ENCODE data around the gene BANF2. TPM values are rescaled to one million over a fixed set of nuclear protein-coding genes. Genes with fewer than 3 reads are reported as not detected.
"Not testable (repeated sequence)": the region's sequence is repeated elsewhere in the genome, so short reads cannot be mapped to it uniquely, and the experiment has no call there.

Gene BANF2
- total RNA-seq, 2 experiments from 2014 or later = not detected

DNA sequence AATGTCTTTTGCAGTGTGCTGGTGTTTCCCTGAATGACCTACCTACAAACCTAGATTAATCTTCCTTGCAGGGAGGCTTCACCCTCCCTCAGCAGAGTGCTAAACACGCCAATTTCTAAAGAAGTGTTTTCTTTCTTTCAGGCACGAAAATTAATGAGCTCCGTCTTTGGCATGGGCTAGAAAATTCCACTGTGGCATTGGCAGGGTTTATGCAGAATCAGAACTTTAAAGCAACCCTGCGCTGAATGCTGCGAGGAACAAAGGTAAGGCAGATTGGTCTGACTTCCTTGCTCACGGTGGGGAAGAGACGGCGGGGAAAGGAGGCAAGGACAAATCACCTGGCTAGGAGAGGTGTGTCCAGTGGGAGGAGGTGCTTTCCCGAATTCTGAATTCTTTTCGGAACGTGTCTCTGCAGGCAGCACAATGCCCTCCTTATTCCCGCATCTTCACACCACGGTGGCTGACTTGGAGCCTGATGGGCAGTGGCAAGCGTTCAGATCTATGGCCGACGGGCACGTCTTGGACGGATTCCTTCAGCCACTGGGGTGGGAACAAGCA lies 6.2 kb upstream of the BANF2 start:
- Mint-ChIP-seq H3K9me3 (peaks cover 2% of the 10 kb centered on the region), H3K36me3 (ENCODE audit: low read depth) (no peaks in the 10 kb centered on the region), H3K4me3 (no peak overlapping the region), H3K4me1 (no peaks in the 10 kb centered on the region), H3K27ac (no peak overlapping the region), H3K27me3 (peaks cover 31% of the 10 kb centered on the region)
- DNase-seq = no peak
- POLR2A ChIA-PET = no interaction called here
- CTCF ChIA-PET = interaction anchor here (0.6 to 1.0 kb wide), 2 partner anchors 11 to 801 kb away, joined by 3 to 5 read pairs; partner anchors contain the start of gene RRBP1

DNA sequence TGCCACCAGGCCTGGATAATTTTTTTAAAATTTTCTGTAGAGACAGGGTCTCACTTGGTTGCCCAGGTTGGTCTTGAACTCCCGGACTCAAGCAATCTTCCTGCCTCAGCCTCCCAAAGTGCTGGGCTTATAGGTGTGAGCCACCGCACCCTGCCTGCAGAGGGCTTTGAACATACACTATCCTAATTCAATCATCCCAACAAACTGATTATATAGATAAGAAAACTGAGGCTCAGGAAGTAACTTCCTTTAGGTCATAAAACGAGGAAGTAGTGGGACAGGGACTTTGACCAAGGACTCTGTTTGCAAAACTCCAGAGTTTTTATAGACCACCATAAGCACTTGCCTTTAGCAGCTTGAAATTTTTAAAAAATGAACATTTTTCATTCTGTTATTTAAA lies 5.0 kb upstream of the BANF2 start:
- H3K9me3 Mint-ChIP-seq = peaks cover 2% of the 10 kb centered on the region
- DNase-seq = no peak
- H3K27ac Mint-ChIP-seq = no peak overlapping the region
- H3K4me1 Mint-ChIP-seq = no peaks in the 10 kb centered on the region
- H3K27me3 Mint-ChIP-seq = peaks cover 24% of the 10 kb centered on the region
- no peak overlapping the region for H3K4me3 Mint-ChIP-seq
- no peaks in the 10 kb centered on the region for H3K36me3 Mint-ChIP-seq (ENCODE audit: low read depth)
- ChIA-PET CTCF (interaction anchor here (0.7 kb wide), 1 partner anchor 244 kb away, joined by 4 read pairs; no protein-coding TSS in a partner anchor), POLR2A (no interaction called here)

- H3K4me3 Mint-ChIP-seq = no peak overlapping the region
- ChIA-PET POLR2A (no interaction called here), CTCF (interaction anchor here (1.4 kb wide), 1 partner anchor 14 kb away, joined by 6 read pairs; the partner anchor contains the start of gene RRBP1)
- H3K4me1 Mint-ChIP-seq = no peaks in the 10 kb centered on the region
- peaks cover 12% of the 10 kb centered on the region for H3K27me3 Mint-ChIP-seq
- no peak overlapping the region for H3K27ac Mint-ChIP-seq
- H3K9me3 Mint-ChIP-seq = peaks cover 2% of the 10 kb centered on the region
- no peak for DNase-seq
- H3K36me3 Mint-ChIP-seq (ENCODE audit: low read depth) = no peaks in the 10 kb centered on the region
Observed at GRCh38 chr20:17696287-17696686, 3.5 kb upstream of the BANF2 start.

DNA sequence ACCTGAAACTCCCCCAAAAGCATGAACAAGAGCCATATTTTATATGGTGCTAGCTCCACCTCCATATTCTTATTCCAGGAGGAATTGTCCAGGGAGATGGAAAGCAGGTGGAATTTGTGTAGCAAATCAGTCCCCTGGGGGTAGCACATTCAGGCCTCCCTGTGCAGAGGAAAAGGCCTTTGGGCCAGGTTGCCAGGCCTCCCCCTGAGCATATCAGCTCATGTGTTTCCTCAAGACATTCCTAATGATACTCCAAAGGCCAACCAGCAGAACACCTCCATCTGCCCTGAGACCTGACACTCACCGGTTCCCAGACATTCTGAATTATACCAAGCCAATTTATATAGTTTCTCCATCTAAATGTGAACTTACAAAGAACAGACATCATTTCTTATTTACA lies 2.6 kb upstream of the BANF2 start:
- H3K27me3 Mint-ChIP-seq = peaks cover 6% of the 10 kb centered on the region
- no peaks in the 10 kb centered on the region for H3K4me1 Mint-ChIP-seq
- no peak overlapping the region for H3K27ac Mint-ChIP-seq
- DNase-seq = no peak
- H3K9me3 Mint-ChIP-seq = peaks cover 2% of the 10 kb centered on the region
- ChIA-PET CTCF (interaction anchor here (4.5 kb wide), 1 partner anchor 15 kb away, joined by 20 read pairs; the partner anchor contains the start of gene RRBP1), POLR2A (no interaction called here)
- H3K4me3 Mint-ChIP-seq = no peak overlapping the region
- H3K36me3 Mint-ChIP-seq (ENCODE audit: low read depth) = no peaks in the 10 kb centered on the region

DNA sequence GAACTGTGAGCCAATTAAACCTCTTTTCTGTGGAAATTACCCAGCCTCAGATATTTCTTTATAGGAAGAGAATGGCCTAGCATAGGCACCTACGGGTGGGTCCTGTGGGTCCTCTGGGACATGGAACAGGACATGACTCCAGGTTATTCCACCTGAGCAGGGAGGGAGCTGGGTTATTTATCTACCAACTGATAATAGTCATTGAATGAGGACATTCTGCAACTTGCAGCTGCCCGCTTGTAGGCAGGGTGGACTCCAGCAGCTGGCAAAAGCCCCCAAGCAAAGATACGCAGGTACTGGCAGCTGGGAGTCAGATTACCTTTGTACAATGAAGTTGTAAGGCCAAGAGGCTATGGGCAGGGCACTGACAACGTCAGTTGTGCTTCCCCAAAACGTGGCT lies 1.4 kb upstream of the BANF2 start:
- H3K4me1 Mint-ChIP-seq = no peaks in the 10 kb centered on the region
- H3K36me3 Mint-ChIP-seq (ENCODE audit: low read depth) = no peaks in the 10 kb centered on the region
- ChIA-PET POLR2A (no interaction called here), CTCF (interaction anchor here (4.5 kb wide), 1 partner anchor 16 kb away, joined by 20 read pairs; the partner anchor contains the start of gene RRBP1)
- peaks cover 2% of the 10 kb centered on the region for H3K9me3 Mint-ChIP-seq
- H3K4me3 Mint-ChIP-seq = no peak overlapping the region
- H3K27me3 Mint-ChIP-seq = peaks cover 4% of the 10 kb centered on the region
- H3K27ac Mint-ChIP-seq = no peak overlapping the region
- no peak for DNase-seq

DNA sequence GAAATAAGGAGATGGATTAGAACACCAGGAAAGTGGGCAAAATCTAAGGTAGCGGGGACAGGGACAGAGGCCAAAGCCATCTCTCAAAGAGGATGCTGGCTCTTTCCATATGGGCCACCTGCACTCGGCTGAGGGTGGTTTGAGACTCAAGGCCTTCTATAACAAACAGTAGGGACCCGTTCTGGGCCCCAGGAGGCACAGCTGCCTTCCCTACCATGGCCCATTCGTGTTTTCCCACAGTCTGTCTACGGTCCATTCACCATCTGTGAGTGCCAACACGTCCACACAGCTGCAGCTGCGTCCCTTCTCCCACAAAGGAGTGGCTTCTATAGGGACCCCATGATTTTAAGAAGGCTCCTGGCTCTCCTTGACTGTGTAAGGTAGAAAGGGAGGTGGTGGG lies 871 bp downstream of the BANF2 start:
- Mint-ChIP-seq H3K4me1 (no peaks in the 10 kb centered on the region), H3K27me3 (no peaks in the 10 kb centered on the region), H3K9me3 (peaks cover 2% of the 10 kb centered on the region), H3K36me3 (ENCODE audit: low read depth) (no peaks in the 10 kb centered on the region), H3K4me3 (no peak overlapping the region), H3K27ac (no peak overlapping the region)
- ChIA-PET POLR2A (no interaction called here), CTCF (interaction anchor here (4.5 kb wide), 1 partner anchor 18 kb away, joined by 20 read pairs; the partner anchor contains the start of gene RRBP1)
- DNase-seq = no peak

DNA sequence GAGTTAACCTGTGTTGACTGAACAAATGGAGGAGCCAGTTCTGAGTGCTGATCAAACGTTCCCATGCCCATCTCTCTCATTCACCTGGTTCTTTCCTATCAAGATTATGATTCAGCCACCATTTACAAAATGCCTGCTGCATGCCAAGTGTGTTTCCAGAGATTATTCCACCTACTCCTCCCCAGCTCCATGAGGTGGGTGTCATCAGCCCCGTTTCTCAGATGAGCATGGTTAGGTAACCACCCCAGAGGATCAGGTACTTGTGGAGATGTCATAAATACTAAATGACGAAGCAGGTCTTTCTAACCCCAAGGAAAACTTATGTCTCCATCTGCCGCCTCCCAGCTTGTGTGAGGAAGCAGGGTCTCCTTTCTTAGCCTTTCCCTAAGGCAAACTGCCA lies 2.1 kb downstream of the BANF2 start:
- no peaks in the 10 kb centered on the region for H3K4me1 Mint-ChIP-seq
- no peaks in the 10 kb centered on the region for H3K9me3 Mint-ChIP-seq
- no peak overlapping the region for H3K4me3 Mint-ChIP-seq
- no peak overlapping the region for H3K27ac Mint-ChIP-seq
- H3K27me3 Mint-ChIP-seq = no peaks in the 10 kb centered on the region
- no peaks in the 10 kb centered on the region for H3K36me3 Mint-ChIP-seq (ENCODE audit: low read depth)
- DNase-seq = no peak
- ChIA-PET CTCF (interaction anchor here (1.7 to 4.5 kb wide), 2 partner anchors 11 to 19 kb away, joined by 5 to 20 read pairs; partner anchors contain the start of gene RRBP1), POLR2A (no interaction called here)

- H3K27ac Mint-ChIP-seq = no peak overlapping the region
- no peaks in the 10 kb centered on the region for H3K27me3 Mint-ChIP-seq
- no peaks in the 10 kb centered on the region for H3K4me1 Mint-ChIP-seq
- ChIA-PET POLR2A (no interaction called here), CTCF (no interaction called here)
- no peaks in the 10 kb centered on the region for H3K36me3 Mint-ChIP-seq (ENCODE audit: low read depth)
- no peak for DNase-seq
- H3K9me3 Mint-ChIP-seq = no peaks in the 10 kb centered on the region
- no peak overlapping the region for H3K4me3 Mint-ChIP-seq
Observed at GRCh38 chr20:17704589-17705317, 5.0 kb downstream of the BANF2 start.

DNA sequence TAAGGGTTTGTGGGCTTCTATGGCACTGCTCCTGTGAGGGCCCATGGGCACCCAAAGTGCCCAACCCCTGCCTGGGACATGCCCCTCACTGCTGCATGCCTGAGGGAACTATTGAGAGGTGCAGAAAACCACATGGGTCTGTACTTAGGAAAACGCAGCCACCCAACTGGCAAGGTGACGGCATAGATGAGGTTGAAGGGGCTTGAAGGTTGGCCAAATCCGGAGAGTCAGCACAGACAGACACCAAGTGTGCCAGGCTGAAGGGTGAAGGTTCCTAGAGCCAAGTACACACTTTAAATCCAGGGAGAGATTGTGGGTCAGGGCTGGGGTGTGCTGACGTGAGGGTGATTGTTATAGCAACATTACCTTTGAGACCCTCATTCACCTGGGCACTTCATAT lies 6.2 kb downstream of the BANF2 start:
- H3K27ac Mint-ChIP-seq = no peak overlapping the region
- no peak overlapping the region for H3K4me3 Mint-ChIP-seq
- H3K9me3 Mint-ChIP-seq = no peaks in the 10 kb centered on the region
- no peaks in the 10 kb centered on the region for H3K27me3 Mint-ChIP-seq
- DNase-seq = no peak
- ChIA-PET CTCF (interaction anchor here (0.6 kb wide), 1 partner anchor 226 kb away, joined by 3 read pairs; no protein-coding TSS in a partner anchor), POLR2A (no interaction called here)
- H3K36me3 Mint-ChIP-seq (ENCODE audit: low read depth) = no peaks in the 10 kb centered on the region
- H3K4me1 Mint-ChIP-seq = no peaks in the 10 kb centered on the region

- CTCF ChIA-PET = interaction anchor here (0.6 kb wide), 1 partner anchor 227 kb away, joined by 3 read pairs; no protein-coding TSS in a partner anchor
- H3K36me3 Mint-ChIP-seq (ENCODE audit: low read depth) = no peaks in the 10 kb centered on the region
- no peak overlapping the region for H3K4me3 Mint-ChIP-seq
- no peaks in the 10 kb centered on the region for H3K27me3 Mint-ChIP-seq
- no peak overlapping the region for H3K27ac Mint-ChIP-seq
- no peak for DNase-seq
- POLR2A ChIA-PET = no interaction called here
- no peaks in the 10 kb centered on the region for H3K4me1 Mint-ChIP-seq
- no peaks in the 10 kb centered on the region for H3K9me3 Mint-ChIP-seq
Observed at GRCh38 chr20:17706632-17707031, 6.9 kb downstream of the BANF2 start.

DNA sequence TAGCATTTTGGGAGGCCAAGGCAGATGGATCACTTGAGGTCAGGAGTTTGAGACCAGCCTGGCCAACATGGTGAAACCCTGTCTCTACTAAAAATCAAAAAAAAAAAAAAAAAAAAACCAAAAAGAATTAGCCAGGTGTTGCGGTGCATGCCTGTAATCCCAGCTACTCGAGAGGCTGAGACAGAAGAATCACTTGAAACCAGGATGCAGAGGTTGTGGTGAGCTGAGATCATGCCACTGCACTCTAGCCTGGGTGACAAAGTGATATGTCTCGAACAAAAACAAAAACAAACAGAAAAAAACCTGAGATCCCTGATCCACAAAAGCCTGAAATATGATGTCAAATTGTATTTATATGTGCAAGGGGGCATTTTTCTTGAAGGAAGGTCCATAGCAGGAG lies 8.2 kb downstream of the BANF2 start:
- H3K4me1 Mint-ChIP-seq; H3K36me3 Mint-ChIP-seq (ENCODE audit: low read depth); H3K4me3 Mint-ChIP-seq; POLR2A ChIA-PET; H3K27ac Mint-ChIP-seq; H3K9me3 Mint-ChIP-seq; H3K27me3 Mint-ChIP-seq; DNase-seq: not testable (repeated sequence)
- CTCF ChIA-PET = interaction anchor here (0.7 kb wide), 1 partner anchor 10 kb away, joined by 3 read pairs; no protein-coding TSS in a partner anchor

DNA sequence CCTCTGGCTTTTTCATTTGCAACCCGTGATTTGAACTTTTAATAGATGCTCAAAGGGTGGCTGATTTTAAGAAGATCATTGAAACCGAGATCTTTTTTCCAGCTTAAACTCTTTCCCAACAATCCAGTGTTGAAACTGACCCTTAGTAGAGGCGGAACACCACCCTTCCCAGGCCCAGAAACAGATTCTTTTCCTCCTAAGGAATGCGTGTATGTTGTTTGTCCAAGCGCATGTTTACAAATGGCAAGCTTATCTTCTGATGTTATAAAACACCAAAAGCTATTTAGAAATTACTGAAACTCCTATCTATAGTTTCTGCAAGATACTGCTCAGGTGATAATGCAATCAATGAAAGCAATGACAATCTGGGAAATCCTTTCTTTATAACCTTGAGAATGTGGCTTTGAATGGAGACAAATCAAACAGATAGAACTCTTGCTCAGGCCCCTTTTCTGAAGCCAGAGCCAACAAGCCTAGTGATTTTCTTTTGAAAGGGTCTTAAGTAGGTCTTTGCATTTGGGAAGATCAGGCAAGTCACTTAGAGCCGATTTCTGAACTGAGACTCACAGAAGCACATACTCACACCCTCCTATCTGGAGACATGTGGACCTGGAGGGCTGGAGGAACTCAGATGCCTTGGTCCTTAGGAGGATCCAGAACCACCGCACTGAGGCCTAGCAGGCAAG lies 9.1 kb downstream of the BANF2 start:
- POLR2A ChIA-PET = no interaction called here
- Mint-ChIP-seq H3K36me3 (ENCODE audit: low read depth) (no peaks in the 10 kb centered on the region), H3K27me3 (no peaks in the 10 kb centered on the region), H3K9me3 (no peaks in the 10 kb centered on the region), H3K4me3 (no peak overlapping the region), H3K27ac (no peak overlapping the region), H3K4me1 (no peaks in the 10 kb centered on the region)
- CTCF ChIA-PET = interaction anchor here (1.2 kb wide), 1 partner anchor 17 kb away, joined by 3 read pairs; no protein-coding TSS in a partner anchor
- DNase-seq = no peak

Data from activated CD4-positive, alpha-beta T cell treated with anti-CD3 and anti-CD28 coated beads, Interleukin-2, amount 10 ng/mL, durations not matched to agents 7 days and 5 days (primary cell).